Tibial nerve (tissue), 4 donors: ENCODE results near the gene PKD2.

Source experiments
- EP300 ChIP-seq, 2 donors: sonication (generic); formaldehyde crosslinking; IDR thresholded peaks; one replicate each; pipeline ENCODE4 v1.6.1; 2017; ENCODE audit warnings: antibody characterized with exemption in 2 of 2, mild to moderate bottlenecking in 1 of 2
- POLR2A ChIP-seq, 2 donors: fragments of 450-650 bp; IDR thresholded peaks; one replicate each; pipeline ENCODE4 v1.6.1; 2017; ENCODE audit warnings: antibody characterized with exemption in 2 of 2, mild to moderate bottlenecking in 2 of 2, moderate library complexity in 2 of 2
- TF ChIP-seq, protein P1 (sequence below), 5 experiments: fragments of 200-600 bp in 3 of 5; fragments of 450-650 bp in 2 of 5; sonication (generic) in 3 of 5; IDR thresholded peaks; one replicate each; pipeline ENCODE4 v1.5.1; 2016 to 2019; ENCODE audit warnings: antibody characterized with exemption in 5 of 5, mild to moderate bottlenecking in 3 of 5, moderate library complexity in 2 of 5

- TF ChIP-seq, protein P1, sequence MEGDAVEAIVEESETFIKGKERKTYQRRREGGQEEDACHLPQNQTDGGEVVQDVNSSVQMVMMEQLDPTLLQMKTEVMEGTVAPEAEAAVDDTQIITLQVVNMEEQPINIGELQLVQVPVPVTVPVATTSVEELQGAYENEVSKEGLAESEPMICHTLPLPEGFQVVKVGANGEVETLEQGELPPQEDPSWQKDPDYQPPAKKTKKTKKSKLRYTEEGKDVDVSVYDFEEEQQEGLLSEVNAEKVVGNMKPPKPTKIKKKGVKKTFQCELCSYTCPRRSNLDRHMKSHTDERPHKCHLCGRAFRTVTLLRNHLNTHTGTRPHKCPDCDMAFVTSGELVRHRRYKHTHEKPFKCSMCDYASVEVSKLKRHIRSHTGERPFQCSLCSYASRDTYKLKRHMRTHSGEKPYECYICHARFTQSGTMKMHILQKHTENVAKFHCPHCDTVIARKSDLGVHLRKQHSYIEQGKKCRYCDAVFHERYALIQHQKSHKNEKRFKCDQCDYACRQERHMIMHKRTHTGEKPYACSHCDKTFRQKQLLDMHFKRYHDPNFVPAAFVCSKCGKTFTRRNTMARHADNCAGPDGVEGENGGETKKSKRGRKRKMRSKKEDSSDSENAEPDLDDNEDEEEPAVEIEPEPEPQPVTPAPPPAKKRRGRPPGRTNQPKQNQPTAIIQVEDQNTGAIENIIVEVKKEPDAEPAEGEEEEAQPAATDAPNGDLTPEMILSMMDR (IDR thresholded peaks at IDR 0.05): no peak
- TF ChIP-seq EP300 (IDR thresholded peaks at IDR 0.05): no peak
- TF ChIP-seq POLR2A (IDR thresholded peaks at IDR 0.05): no peak
Observed at GRCh38 chr4:88043001-88043400, 35.6 kb downstream of the PKD2 start.
